Measurements from ENCODE around the gene PET100.
A peak's percentile ranks its signal among the peaks of the same experiment; 100 is the strongest.

The PET100 gene

GRCh38 chr19:7650148-7650547, 20.6 kb downstream of the PET100 start:
- TF ChIP-seq EP300 (IDR thresholded peaks at IDR 0.05; ENCODE audit: borderline replicate concordance) (no peak), USF1 (IDR thresholded peaks at IDR 0.05) (no peak), EGR1 (IDR thresholded peaks at IDR 0.05) (no peak), FOXM1 (IDR thresholded peaks at IDR 0.05; ENCODE audit: borderline replicate concordance, low read depth) (no peak), TAF1 (IDR thresholded peaks at IDR 0.05; ENCODE audit: low read depth) (no peak), ZBTB7A (IDR thresholded peaks at IDR 0.05; ENCODE audit: low read depth) (no peak), RAD21 (IDR thresholded peaks at IDR 0.05; ENCODE audit: low read depth) (no peak), CREB1 (IDR thresholded peaks at IDR 0.05; ENCODE audit: low read depth) (no peak), TCF12 (IDR thresholded peaks at IDR 0.05; ENCODE audit: low read depth) (no peak), YY1 (IDR thresholded peaks at IDR 0.05; ENCODE audit: low read depth) (no peak), CEBPB (IDR thresholded peaks at IDR 0.05) (no peak), MAX (IDR thresholded peaks at IDR 0.05) (no peak), NFIC (IDR thresholded peaks at IDR 0.05) (no peak), REST (IDR thresholded peaks at IDR 0.05; ENCODE audit: low read depth) (no peak), TEAD4 (IDR thresholded peaks at IDR 0.05) (no peak)

GRCh38 chr19:7652061-7652641, 22.6 kb downstream of the PET100 start:
- TF ChIP-seq TCF12 (IDR thresholded peaks at IDR 0.05; ENCODE audit: low read depth) (0 out of 2 replicates have a peak, but pooled peaks have one; percentile 19), RAD21 (IDR thresholded peaks at IDR 0.05; ENCODE audit: low read depth) (peak; percentile 64), MAX (IDR thresholded peaks at IDR 0.05) (peak; percentile 34; the same call in 1 of the 2 replicates), REST (IDR thresholded peaks at IDR 0.05; ENCODE audit: low read depth) (no peak)

- TF ChIP-seq EGR1 (IDR thresholded peaks at IDR 0.05), result no peak
- TF ChIP-seq MAX (IDR thresholded peaks at IDR 0.05), result no peak
- TF ChIP-seq REST (IDR thresholded peaks at IDR 0.05; ENCODE audit: low read depth), result no peak
- TF ChIP-seq CREB1 (IDR thresholded peaks at IDR 0.05; ENCODE audit: low read depth), result no peak
- no peak for TF ChIP-seq NFIC (IDR thresholded peaks at IDR 0.05)
- no peak for TF ChIP-seq FOXM1 (IDR thresholded peaks at IDR 0.05; ENCODE audit: borderline replicate concordance, low read depth)
- TF ChIP-seq EP300 (IDR thresholded peaks at IDR 0.05; ENCODE audit: borderline replicate concordance), result no peak
- TF ChIP-seq TAF1 (IDR thresholded peaks at IDR 0.05; ENCODE audit: low read depth), result no peak
- no peak for TF ChIP-seq USF1 (IDR thresholded peaks at IDR 0.05)
- TF ChIP-seq RAD21 (IDR thresholded peaks at IDR 0.05; ENCODE audit: low read depth), result no peak
- TF ChIP-seq CEBPB (IDR thresholded peaks at IDR 0.05), result no peak
Observed at GRCh38 chr19:7654401-7654800, 24.8 kb downstream of the PET100 start.

- TF ChIP-seq CREB1 (IDR thresholded peaks at IDR 0.05; ENCODE audit: low read depth) (no peak), TAF1 (IDR thresholded peaks at IDR 0.05; ENCODE audit: low read depth) (no peak), EP300 (IDR thresholded peaks at IDR 0.05; ENCODE audit: borderline replicate concordance) (no peak), EGR1 (IDR thresholded peaks at IDR 0.05) (no peak), REST (IDR thresholded peaks at IDR 0.05; ENCODE audit: low read depth) (no peak), YY1 (IDR thresholded peaks at IDR 0.05; ENCODE audit: low read depth) (no peak), USF1 (IDR thresholded peaks at IDR 0.05) (no peak)
Observed at GRCh38 chr19:7655581-7655980, 26.0 kb downstream of the PET100 start.
